ENCODE measurements around the gene PCCA.
"Not testable (repeated sequence)": the region's sequence is repeated elsewhere in the genome, so short reads cannot be mapped to it uniquely, and the experiment has no call there.

PCCA gene

DNA sequence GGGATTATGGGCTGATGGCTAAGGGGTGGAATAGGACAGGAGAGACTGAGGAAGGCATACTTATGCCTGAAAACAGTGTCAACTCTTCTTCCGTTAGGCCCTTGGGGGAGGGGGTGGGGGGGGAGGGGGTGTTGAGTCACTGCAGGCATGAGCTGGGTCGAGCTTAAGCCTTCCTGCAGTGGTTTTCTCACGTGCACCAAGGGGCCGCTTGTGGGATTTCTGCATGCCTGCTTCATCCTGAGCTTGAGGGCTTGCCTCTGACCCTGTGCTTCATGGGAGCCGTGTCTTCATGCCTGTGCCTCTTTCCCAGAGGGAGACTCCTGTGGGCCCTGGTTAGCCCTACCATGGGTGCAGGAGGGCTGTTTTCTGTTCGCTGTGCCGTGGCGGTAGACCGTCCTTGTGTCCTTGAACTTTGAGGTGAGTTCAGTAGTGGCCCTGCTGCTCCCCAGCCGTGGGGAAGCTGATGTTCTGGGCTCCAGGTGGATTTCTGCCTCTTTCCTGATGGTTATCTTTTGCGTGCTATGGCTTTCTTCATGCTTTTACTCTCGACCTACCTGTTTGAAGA is 186.1 kb downstream of the PCCA start:
- no peaks in the 10 kb centered on the region for H3K36me3 ChIP-seq
- H3K27ac ChIP-seq = no peak overlapping the region
- no peaks in the 10 kb centered on the region for H3K27me3 ChIP-seq
- H3K4me3 ChIP-seq (ENCODE audit: low read depth in 1 of 2, low read length in 1 of 2) = no peak overlapping the region
- peaks cover 6 to 10% of the 10 kb centered on the region in 2 experiments for H3K4me1 ChIP-seq (ENCODE audit: control insufficient read depth in 1 of 2, insufficient read depth in 1 of 2, low read depth in 1 of 2, low read length in 1 of 2)
- no peaks in the 10 kb centered on the region for H3K9me3 ChIP-seq
- TF ChIP-seq, protein P1, sequence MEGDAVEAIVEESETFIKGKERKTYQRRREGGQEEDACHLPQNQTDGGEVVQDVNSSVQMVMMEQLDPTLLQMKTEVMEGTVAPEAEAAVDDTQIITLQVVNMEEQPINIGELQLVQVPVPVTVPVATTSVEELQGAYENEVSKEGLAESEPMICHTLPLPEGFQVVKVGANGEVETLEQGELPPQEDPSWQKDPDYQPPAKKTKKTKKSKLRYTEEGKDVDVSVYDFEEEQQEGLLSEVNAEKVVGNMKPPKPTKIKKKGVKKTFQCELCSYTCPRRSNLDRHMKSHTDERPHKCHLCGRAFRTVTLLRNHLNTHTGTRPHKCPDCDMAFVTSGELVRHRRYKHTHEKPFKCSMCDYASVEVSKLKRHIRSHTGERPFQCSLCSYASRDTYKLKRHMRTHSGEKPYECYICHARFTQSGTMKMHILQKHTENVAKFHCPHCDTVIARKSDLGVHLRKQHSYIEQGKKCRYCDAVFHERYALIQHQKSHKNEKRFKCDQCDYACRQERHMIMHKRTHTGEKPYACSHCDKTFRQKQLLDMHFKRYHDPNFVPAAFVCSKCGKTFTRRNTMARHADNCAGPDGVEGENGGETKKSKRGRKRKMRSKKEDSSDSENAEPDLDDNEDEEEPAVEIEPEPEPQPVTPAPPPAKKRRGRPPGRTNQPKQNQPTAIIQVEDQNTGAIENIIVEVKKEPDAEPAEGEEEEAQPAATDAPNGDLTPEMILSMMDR (IDR thresholded peaks at IDR 0.05) = no peak

DNA sequence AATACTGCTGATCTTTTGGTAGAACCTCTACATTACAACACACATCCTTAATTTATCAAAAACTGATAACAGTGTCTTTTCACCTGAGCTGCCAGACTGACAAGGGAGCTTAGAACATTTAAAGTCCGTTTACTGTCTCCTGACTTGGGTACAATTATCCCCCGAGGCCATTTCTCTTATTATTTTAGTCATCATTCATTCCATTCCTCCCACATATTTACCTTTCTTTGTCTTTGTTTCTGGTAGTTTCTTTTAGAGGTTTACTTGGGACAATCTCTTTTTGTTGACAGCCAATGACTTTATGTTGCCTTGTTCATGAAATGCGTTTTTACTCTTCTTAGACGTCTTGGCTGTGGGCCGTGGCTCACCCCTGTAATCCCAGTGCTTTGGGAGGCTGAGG is 186.9 kb downstream of the PCCA start:
- H3K4me3 ChIP-seq (ENCODE audit: low read depth in 1 of 2, low read length in 1 of 2) = no peak overlapping the region
- no peaks in the 10 kb centered on the region for H3K27me3 ChIP-seq
- TF ChIP-seq, protein P1 (IDR thresholded peaks at IDR 0.05) = no peak
- no peak overlapping the region for H3K27ac ChIP-seq
- peaks cover 6 to 10% of the 10 kb centered on the region in 2 experiments for H3K4me1 ChIP-seq (ENCODE audit: control insufficient read depth in 1 of 2, insufficient read depth in 1 of 2, low read depth in 1 of 2, low read length in 1 of 2)
- no peaks in the 10 kb centered on the region for H3K36me3 ChIP-seq
- no peaks in the 10 kb centered on the region for H3K9me3 ChIP-seq

DNA sequence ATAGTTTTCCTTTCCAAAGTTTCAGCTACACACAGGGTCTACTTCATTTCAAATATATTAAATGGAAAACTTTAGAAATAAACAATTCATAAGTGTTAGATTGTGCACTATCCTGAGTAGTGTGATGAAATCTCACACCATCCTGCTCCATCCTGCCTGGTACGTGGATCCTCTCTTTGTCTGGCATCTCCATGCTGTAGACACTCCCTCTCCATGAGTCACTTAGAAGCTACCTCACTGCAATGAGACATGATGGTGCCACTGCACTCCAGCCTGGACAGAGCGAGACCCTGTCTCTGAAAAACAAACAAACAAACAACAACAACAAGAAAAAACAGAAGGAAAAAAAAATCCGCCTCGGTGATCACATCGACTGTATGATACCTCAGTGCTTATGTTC is 191.8 kb downstream of the PCCA start:
- no peaks in the 10 kb centered on the region for H3K27me3 ChIP-seq
- no peak overlapping the region for H3K4me3 ChIP-seq (ENCODE audit: low read depth in 1 of 2, low read length in 1 of 2)
- no peaks in the 10 kb centered on the region for H3K36me3 ChIP-seq
- no peaks in the 10 kb centered on the region for H3K9me3 ChIP-seq
- TF ChIP-seq, protein P1 (IDR thresholded peaks at IDR 0.05) = no peak
- H3K27ac ChIP-seq = no peak overlapping the region
- H3K4me1 ChIP-seq (ENCODE audit: control insufficient read depth in 1 of 2, insufficient read depth in 1 of 2, low read depth in 1 of 2, low read length in 1 of 2) = no peaks in the 10 kb centered on the region

DNA sequence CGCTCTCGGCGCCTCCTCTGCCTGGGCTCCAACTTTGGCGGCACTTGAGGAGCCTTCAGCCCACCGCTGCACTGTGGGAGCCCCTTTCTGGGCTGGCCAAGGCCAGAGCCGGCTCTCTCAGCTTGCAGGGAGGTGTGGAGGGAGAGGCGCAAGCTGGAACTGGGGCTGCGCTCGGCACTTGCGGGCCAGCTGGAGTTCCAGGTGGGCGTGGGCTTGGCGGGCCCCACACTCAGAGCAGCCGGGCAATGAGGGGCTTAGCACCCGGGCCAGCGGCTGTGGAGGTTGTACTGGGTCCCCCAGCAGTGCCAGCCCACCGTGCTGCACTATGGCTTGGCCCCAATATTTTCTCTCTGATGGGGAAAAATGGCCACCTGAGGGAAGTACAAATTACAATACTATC is 193.4 kb downstream of the PCCA start:
- not testable (repeated sequence) for H3K27me3 ChIP-seq; H3K4me1 ChIP-seq (ENCODE audit: control insufficient read depth in 1 of 2, insufficient read depth in 1 of 2, low read depth in 1 of 2, low read length in 1 of 2); H3K4me3 ChIP-seq (ENCODE audit: low read depth in 1 of 2, low read length in 1 of 2); H3K36me3 ChIP-seq; H3K9me3 ChIP-seq; H3K27ac ChIP-seq

DNA sequence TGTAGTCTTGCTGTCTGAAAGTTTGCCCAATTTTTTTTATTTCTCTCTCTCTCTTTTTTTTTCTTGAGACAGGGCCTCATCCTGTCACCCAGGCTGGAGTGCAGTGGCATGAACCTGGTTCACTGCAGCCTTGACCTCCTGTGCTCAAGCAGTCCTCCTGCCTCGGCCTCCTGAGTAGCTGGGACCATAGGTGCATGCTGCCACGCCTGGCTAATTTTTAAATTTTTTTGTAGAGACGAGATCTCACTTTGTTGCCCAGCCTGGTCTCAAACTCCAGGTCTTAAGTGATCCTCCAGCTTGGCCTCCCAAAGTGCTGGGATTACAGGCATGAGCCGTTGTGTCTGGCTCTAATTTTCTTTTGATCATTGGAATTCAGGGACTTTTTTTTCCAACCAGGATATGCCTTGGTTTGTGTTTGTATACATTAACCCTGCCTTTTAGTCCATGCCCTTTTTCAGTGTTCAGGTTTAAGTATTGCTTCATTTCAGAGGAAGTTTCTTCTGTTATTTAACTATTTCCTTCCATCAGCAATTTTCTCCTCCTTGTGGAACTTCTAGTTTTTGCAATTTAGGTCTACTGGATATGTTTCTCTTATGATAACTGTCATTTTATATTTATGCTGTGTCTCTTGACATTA is 201.4 kb downstream of the PCCA start:
- no peaks in the 10 kb centered on the region for H3K9me3 ChIP-seq
- H3K4me1 ChIP-seq (ENCODE audit: control insufficient read depth in 1 of 2, insufficient read depth in 1 of 2, low read depth in 1 of 2, low read length in 1 of 2) = peaks cover 30 to 40% of the 10 kb centered on the region in 2 experiments

DNA sequence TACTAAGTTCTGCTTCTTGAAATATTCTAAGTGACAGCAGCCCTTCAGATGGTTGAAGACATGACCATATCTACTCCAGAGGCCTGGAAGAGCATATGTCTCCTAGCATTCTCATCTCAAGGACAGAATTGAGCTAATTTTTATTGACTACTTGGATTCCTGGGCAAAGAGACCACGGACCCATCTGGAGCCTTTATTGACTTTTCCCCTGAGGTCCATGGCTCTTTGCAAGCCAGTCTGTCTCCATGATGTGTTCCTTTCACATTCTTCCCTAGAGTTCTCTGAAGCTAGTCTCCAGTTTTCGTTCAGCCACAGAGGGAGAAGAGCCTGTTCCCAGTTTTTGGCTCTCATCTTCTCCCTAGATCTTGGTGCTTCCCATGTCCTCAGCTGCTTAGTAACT is 202.7 kb downstream of the PCCA start:
- H3K27ac ChIP-seq = no peak overlapping the region
- no peak overlapping the region for H3K4me3 ChIP-seq (ENCODE audit: low read depth in 1 of 2, low read length in 1 of 2)
- peaks cover 37 to 46% of the 10 kb centered on the region in 2 experiments for H3K4me1 ChIP-seq (ENCODE audit: control insufficient read depth in 1 of 2, insufficient read depth in 1 of 2, low read depth in 1 of 2, low read length in 1 of 2)
- TF ChIP-seq, protein P1 (IDR thresholded peaks at IDR 0.05) = no peak
- no peaks in the 10 kb centered on the region for H3K36me3 ChIP-seq
- no peaks in the 10 kb centered on the region for H3K27me3 ChIP-seq
- H3K9me3 ChIP-seq = no peaks in the 10 kb centered on the region

More for the DNA sequence above, 201.4 kb downstream of the PCCA start:
- Histone ChIP-seq H3K27me3 (no peaks in the 10 kb centered on the region), H3K27ac (no peak overlapping the region), H3K36me3 (no peaks in the 10 kb centered on the region), H3K4me3 (ENCODE audit: low read depth in 1 of 2, low read length in 1 of 2) (no peak overlapping the region)
- TF ChIP-seq, protein P1 (IDR thresholded peaks at IDR 0.05) = no peak
